ENCODE measurements around the gene RPL27.

Gene RPL27

GRCh38 chr17:43021741-43022512 is 23.7 kb downstream of the RPL27 start, which contains the start of gene VAT1:
VAT1 (minus strand) TSS chr17:43022385; CDS start chr17:43022322, 63 bp downstream.
- FAIRE-seq: no peak

- FAIRE-seq: peak; percentile 86
Measured at GRCh38 chr17:43024407-43025289, 26.4 kb downstream of the RPL27 start, which contains the start of gene RND2. RND2 (plus strand) TSS chr17:43025231; CDS start chr17:43025348, 117 bp downstream.

GRCh38 chr17:43025290-43025657 is 27.1 kb downstream of the RPL27 start:
- no peak for FAIRE-seq

- no peak for FAIRE-seq
Measured at GRCh38 chr17:43025766-43026537, 27.7 kb downstream of the RPL27 start.

GRCh38 chr17:43026595-43026994 is 28.4 kb downstream of the RPL27 start:
- FAIRE-seq: no peak

GRCh38 chr17:43027091-43028032 is 29.1 kb downstream of the RPL27 start:
- no peak for FAIRE-seq

GRCh38 chr17:43028221-43028861 is 30.1 kb downstream of the RPL27 start:
- no peak for FAIRE-seq

- FAIRE-seq: no peak
Measured at GRCh38 chr17:43030137-43030767, 32.0 kb downstream of the RPL27 start.

- no peak for FAIRE-seq
Measured at GRCh38 chr17:43031666-43032065, 33.4 kb downstream of the RPL27 start.

- FAIRE-seq: no peak
Measured at GRCh38 chr17:43033948-43034881, 36.0 kb downstream of the RPL27 start.

GRCh38 chr17:43034894-43035293 is 36.7 kb downstream of the RPL27 start:
- no peak for FAIRE-seq

GRCh38 chr17:43039646-43040045 is 41.4 kb downstream of the RPL27 start:
- no peak for FAIRE-seq

- no peak for FAIRE-seq
Measured at GRCh38 chr17:43040655-43041054, 42.4 kb downstream of the RPL27 start.

- no peak for FAIRE-seq
Measured at GRCh38 chr17:43042025-43042628, 43.9 kb downstream of the RPL27 start.

GRCh38 chr17:43043307-43043706 is 45.1 kb downstream of the RPL27 start:
- no peak for FAIRE-seq

- FAIRE-seq: no peak
Measured at GRCh38 chr17:43044024-43044423, 45.8 kb downstream of the RPL27 start.

GRCh38 chr17:43051969-43052368 is 53.8 kb downstream of the RPL27 start:
- FAIRE-seq: no peak

Data from A204.1 (cell line).